GM19035 (cell line): ENCODE data around the gene KLHL3.

Source experiments
- ATAC-seq: cut with Tn5 transposase; IDR thresholded peaks from one replicate; pipeline ENCODE4 v1.9.1; 2021; ENCODE audit not compliant: unreplicated experiment

KLHL3 gene

GRCh38 chr5:137615171-137615775 lies 120.6 kb downstream of the KLHL3 start:
- no peak for ATAC-seq

GRCh38 chr5:137613554-137614265 lies 122.2 kb downstream of the KLHL3 start:
- no peak for ATAC-seq

- no peak for ATAC-seq
These were observed 123.3 kb downstream of the KLHL3 start for GRCh38 chr5:137612576-137612975.

GRCh38 chr5:137611794-137612435 lies 124.0 kb downstream of the KLHL3 start:
- no peak for ATAC-seq

GRCh38 chr5:137611011-137611580 lies 124.8 kb downstream of the KLHL3 start:
- no peak for ATAC-seq

- no peak for ATAC-seq
These were observed 125.3 kb downstream of the KLHL3 start for GRCh38 chr5:137610598-137610997.

- ATAC-seq = no peak
These were observed 126.8 kb downstream of the KLHL3 start for GRCh38 chr5:137609127-137609526.

- ATAC-seq = no peak
These were observed 128.1 kb downstream of the KLHL3 start for GRCh38 chr5:137607771-137608170.

GRCh38 chr5:137606401-137606800 lies 129.5 kb downstream of the KLHL3 start:
- ATAC-seq = no peak

GRCh38 chr5:137605411-137605810 lies 130.5 kb downstream of the KLHL3 start:
- ATAC-seq = no peak

- ATAC-seq = no peak
These were observed 131.4 kb downstream of the KLHL3 start for GRCh38 chr5:137604348-137605095.

- ATAC-seq = no peak
These were observed 132.0 kb downstream of the KLHL3 start for GRCh38 chr5:137603891-137604290.

GRCh38 chr5:137603356-137603755 lies 132.5 kb downstream of the KLHL3 start:
- ATAC-seq = no peak

GRCh38 chr5:137602721-137603273 lies 133.1 kb downstream of the KLHL3 start:
- no peak for ATAC-seq

GRCh38 chr5:137600721-137601360 lies 135.0 kb downstream of the KLHL3 start:
- no peak for ATAC-seq

- no peak for ATAC-seq
These were observed 136.4 kb downstream of the KLHL3 start for GRCh38 chr5:137599457-137599856.

- ATAC-seq = no peak
These were observed 137.5 kb downstream of the KLHL3 start for GRCh38 chr5:137598399-137598798.

GRCh38 chr5:137596941-137597340 lies 138.9 kb downstream of the KLHL3 start:
- no peak for ATAC-seq

- no peak for ATAC-seq
These were observed 140.4 kb downstream of the KLHL3 start for GRCh38 chr5:137595396-137596079.

- ATAC-seq = no peak
These were observed 141.2 kb downstream of the KLHL3 start for GRCh38 chr5:137594717-137595116.
